Endothelial cell of hepatic sinusoid (primary cell): Measurements from ENCODE around the gene SATL1.
"Not testable (repeated sequence)": the region's sequence is repeated elsewhere in the genome, so short reads cannot be mapped to it uniquely, and the experiment has no call there.

Experiments
- in situ Hi-C: cut with HindIII; loops from 2 replicates; pipeline ENCODE4 v1.10.0; 2017; ENCODE audit warnings: low sequenced_read_pairs

Gene SATL1

GRCh38 chrX:85112293-85112692, 131.3 kb downstream of the SATL1 start:
- in situ Hi-C loops = no loop called here

- in situ Hi-C loops = no loop called here
Observed at GRCh38 chrX:85111347-85111746, 132.2 kb downstream of the SATL1 start.

GRCh38 chrX:85109235-85109634, 134.3 kb downstream of the SATL1 start:
- in situ Hi-C loops = no loop called here

- in situ Hi-C loops = no loop called here
Observed at GRCh38 chrX:85108165-85108564, 135.4 kb downstream of the SATL1 start.

GRCh38 chrX:85107407-85107806, 136.2 kb downstream of the SATL1 start:
- in situ Hi-C loops = no loop called here

- in situ Hi-C loops = no loop called here
Observed at GRCh38 chrX:85089321-85089840, 154.2 kb downstream of the SATL1 start.

- in situ Hi-C loops = no loop called here
Observed at GRCh38 chrX:85084770-85085393, 158.7 kb downstream of the SATL1 start.

GRCh38 chrX:85077247-85077646, 166.3 kb downstream of the SATL1 start:
- in situ Hi-C loops = not testable (repeated sequence)

- in situ Hi-C loops = no loop called here
Observed at GRCh38 chrX:85065512-85066198, 177.9 kb downstream of the SATL1 start.

GRCh38 chrX:85052636-85053343, 190.8 kb downstream of the SATL1 start:
- in situ Hi-C loops = no loop called here

- in situ Hi-C loops = no loop called here
Observed at GRCh38 chrX:85052205-85052604, 191.4 kb downstream of the SATL1 start.

GRCh38 chrX:85051627-85052026, 192.0 kb downstream of the SATL1 start:
- in situ Hi-C loops = no loop called here
